Esophagus mucosa (tissue), 1 donor: ENCODE data around the gene TP53BP2. TPM values are rescaled to one million over a fixed set of nuclear protein-coding genes. Genes with fewer than 3 reads are reported as not detected.
"Not testable (repeated sequence)": the region's sequence is repeated elsewhere in the genome, so short reads cannot be mapped to it uniquely, and the experiment has no call there.

Source experiments
- ATAC-seq: fragments of 200-7000 bp; cut with Tn5 transposase; one replicate; pipeline ENCODE4 v1.9.1; 2020
- total RNA-seq: library from RNA; stranded (reverse); gene quantifications from one replicate; pipeline ENCODE4 v1.2.4, GENCODE V29; 2023
- donor health status: DM: yes; HTN: yes; CAD: no.

TP53BP2 gene
- total RNA-seq, 1 donor from 2014 or later, result 26.0 TPM

DNA sequence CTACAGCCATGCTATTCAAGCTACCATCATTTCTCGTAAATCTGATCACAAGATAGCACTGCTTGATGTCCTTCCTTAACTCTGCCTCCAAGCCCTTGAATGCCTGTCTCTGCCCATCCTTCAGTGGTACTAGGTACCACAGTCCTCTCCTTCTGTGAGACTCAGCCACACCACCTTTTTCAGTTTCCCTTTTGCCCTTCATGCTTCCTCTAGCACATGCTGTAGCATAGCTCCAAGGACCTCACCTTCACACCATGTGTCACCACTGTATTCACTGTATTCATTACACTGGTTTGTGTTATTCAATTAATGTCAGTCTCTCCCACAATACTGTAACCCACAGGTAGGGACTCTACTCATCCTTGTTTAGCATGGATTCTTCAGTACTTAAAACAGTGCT, 8.0 kb upstream of the TP53BP2 start:
- peak; percentile 13 for ATAC-seq

- no peak for ATAC-seq
Observed at GRCh38 chr1:223853275-223853674, 7.5 kb upstream of the TP53BP2 start.

DNA sequence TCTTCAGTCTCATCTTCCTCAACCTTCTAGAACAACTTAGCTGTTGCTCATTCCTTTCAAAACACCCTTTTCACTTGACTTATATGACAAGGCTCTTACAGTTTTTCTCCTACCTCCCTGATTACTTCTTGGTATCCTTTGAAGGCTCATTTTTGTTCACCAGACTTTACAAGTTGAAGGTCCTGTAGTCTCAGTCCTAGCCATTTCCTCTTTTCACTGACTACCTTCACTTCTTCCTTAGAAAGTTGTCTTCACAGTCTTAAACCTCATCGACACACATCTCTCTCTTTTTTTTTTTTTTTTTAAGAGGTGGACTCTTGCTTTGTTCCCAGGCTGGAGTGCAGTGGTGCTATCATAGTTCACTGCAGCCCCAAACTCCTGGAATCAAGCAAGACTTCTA, 6.6 kb upstream of the TP53BP2 start:
- ATAC-seq, result no peak

GRCh38 chr1:223849352-223850254, 3.9 kb upstream of the TP53BP2 start:
- no peak for ATAC-seq

DNA sequence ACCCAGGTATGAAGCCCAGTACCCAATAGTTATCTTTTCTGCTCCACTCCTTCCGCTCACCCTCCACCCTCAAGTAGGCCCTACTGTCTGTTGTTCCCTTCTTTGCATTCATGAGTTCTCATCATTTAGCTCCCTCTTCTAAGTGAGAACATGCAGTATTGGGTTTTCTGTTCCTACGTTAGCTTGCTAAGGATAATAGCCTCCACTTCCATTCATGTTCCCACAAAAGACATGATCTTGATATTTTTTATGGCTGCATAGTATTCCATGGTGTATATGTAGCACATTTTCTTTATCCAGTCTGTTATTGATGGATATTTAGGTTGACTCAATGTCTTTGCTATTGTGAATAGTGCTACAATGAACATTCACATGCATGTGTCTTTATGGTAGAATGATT, 2.8 kb upstream of the TP53BP2 start:
- ATAC-seq, result no peak

DNA sequence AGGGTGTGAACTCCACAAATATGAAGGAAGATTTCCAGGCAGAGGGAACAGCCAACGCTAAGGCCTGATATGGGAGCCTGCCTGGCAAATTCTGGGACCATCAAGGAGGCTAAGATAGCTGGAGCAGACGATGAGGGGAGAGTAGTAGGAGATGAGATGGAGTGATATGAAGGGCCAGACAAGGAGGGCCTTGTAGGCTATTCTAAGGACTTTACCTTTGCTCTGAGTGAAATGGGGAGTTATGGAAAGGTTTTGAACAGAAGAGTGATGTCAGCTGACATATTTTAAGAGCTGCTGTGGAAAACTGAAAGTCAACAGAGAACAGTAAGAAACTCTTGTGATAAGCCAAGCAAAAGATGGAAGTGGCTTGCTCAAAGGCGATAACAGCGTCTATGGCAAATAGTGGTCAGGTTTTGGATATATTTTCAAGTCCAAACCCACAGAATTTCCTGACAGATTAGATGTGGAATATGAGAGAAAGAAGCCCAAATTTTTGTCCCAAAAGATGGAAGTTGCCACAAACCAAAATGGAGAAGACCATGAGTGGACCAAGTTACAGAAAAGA, 2.1 kb upstream of the TP53BP2 start:
- ATAC-seq, result no peak

DNA sequence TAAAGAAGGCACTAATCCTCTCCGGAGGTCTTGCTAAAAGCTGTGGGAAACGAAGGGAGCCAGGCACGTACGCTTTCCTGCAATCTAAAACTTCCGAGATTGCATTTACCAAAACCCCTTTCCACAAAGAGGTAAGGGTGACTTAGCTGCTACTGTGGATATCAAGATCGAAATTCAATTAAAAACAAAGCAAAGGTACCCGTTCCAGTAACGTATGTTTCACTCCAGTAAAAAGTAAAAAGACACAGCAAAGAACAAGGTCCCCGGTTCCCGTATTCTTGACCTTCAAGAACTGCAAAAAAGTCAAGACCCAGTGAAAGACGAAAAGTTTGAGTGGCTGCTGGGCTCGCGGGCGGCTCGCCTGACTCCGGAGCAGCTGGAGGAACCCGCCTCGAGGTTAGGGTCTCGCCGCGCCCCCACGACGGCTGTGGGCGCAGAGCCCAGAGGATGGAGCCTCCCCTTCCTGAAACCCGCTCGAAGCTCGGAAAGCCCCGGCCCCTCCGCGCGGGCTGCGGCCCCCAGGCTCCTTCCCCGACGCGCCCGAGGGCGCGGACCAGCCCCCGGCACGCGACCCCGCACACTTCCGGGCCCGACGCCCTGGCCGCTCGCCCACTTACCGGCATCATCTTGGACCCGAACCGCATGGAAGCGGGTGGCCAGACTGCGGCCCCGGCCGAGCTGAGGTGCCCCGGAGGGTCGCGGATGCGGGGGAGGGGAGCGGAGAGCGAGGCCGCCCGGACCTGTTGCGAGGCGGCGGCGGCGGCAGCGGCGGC, 524 bp downstream of the TP53BP2 start:
- peak; percentile 34 for ATAC-seq

DNA sequence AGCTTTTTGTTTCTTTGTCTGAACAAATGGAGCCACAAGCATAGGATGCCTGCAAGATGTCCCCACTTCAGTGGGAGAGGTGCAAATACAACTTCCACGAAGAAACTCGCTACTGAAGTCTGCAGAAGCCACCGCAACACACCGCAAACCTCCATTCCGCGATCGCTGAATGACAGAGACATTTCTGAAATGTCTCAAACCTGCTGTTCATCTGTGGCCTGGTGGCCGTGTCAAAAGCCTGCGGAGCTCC, 1.0 kb downstream of the TP53BP2 start:
- ATAC-seq, result no peak

- no peak for ATAC-seq
Observed at GRCh38 chr1:223843934-223844786, 1.6 kb downstream of the TP53BP2 start.

DNA sequence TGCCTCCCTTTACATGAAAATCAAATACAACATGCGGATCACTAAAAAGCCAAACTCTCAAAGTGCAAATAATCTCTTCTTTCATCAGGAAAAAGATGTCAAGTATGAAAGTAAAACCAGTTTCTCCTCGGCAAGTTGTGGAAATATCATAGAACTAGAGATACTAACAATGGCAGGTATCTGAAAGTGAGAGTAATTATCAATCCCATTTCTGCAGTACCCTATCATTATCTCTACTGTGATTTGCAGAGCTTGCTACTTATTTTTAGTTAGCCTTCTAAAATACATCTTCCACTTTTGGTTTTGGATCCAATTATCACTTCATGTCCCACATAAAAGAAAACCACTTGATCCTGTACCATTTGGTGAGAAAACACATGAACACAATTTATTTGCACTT, 3.0 kb downstream of the TP53BP2 start:
- ATAC-seq, result no peak

GRCh38 chr1:223841977-223842623, 3.6 kb downstream of the TP53BP2 start:
- not testable (repeated sequence) for ATAC-seq

DNA sequence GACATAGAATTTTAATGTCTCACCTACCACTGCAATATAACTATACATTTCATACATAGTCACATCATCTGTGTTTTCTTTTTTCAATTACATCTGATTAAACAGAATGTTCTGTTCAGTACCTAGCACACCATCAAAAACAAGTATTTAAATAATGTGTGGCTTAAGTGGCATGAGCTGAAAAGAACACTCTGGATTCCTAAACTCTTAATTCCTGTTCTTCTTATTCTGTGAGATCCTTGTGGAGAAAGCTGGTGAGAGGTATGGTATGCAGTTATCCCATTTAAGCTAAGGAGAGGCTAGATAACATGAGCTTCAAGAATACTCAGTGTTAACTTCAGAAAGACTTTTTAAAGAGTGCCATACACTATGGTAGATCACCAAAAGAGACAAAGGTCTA, 5.5 kb downstream of the TP53BP2 start:
- no peak for ATAC-seq

DNA sequence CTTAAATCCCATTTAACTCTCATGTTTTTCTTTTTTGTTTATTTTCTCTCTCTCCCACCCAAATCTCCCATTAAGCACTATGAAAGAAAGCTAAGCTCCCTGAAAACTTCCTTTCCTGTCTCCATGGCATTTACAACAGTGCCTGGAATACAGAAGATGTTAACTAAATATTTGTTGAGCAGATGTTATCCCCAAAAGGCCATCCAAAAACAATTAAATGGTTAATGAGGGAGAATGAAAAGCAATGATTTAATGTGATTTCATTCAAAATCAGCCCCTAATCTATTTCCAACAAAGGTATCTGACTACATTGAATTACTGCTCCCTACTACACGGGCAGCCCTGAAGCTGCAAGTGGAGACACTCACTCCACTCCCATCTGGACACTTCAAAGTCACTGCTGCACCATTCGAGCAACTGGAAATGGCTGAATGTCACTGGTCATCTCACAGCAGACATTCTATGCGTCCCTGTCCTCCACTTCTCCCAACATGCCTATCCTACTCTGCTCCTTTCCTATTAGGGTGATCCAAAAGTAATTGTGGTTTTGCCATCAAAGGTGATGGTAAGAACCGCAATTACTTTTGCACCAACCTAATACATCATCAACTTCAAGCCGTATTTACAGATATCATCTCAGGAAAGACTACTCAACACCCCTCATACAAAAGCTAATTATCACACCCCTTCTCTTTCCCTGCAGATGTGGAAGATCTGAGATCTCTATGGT, 7.5 kb downstream of the TP53BP2 start:
- ATAC-seq, result no peak

- no peak for ATAC-seq
Observed at GRCh38 chr1:223837687-223838086, 8.1 kb downstream of the TP53BP2 start.

GRCh38 chr1:223837206-223837605, 8.5 kb downstream of the TP53BP2 start:
- no peak for ATAC-seq

DNA sequence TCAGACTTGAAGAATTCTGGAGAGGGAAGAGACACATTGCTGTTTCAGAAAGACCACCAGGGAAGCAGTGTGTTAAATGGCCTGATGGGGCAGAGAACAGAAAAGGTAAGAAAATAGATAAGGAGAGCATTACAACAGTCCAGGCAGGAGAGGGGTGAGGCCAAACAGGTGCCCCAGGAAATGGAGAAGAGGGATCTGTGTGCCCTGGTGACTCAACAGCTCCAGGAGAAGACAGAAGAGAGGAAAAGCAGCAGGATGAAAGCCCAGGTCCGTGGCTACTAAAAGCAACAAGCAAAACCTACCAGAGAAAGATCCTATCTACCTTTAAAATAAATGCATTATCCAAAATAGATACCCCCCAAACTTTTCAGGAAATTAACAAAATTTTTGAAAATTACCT, 9.2 kb downstream of the TP53BP2 start:
- no peak for ATAC-seq

GRCh38 chr1:223835754-223836153, 10.0 kb downstream of the TP53BP2 start:
- no peak for ATAC-seq

- no peak for ATAC-seq
Observed at GRCh38 chr1:223834660-223835263, 11.0 kb downstream of the TP53BP2 start.

DNA sequence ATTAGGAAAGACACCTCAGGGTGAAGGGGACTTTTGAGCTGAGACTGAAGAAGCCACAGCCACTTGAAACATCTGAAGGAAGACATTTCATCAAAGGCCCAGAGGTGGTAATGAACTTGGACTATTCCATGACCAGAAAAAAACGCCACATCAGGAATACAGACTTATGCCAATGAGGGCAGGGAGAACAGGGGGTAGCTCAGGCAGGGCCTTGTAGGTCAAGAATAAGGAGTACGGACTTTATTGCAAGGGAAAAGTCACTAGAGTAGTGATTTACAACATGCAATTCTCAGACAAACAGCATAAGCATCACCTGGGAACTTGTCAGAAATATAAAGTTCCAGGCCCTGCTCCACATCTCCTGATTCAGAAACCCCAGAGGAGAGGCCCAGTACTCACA, 11.8 kb downstream of the TP53BP2 start:
- ATAC-seq, result no peak

GRCh38 chr1:223832637-223832943, 13.2 kb downstream of the TP53BP2 start:
- ATAC-seq, result peak; percentile 55
